IPS-18a (cell line): ENCODE results near the gene KDM6B.

ENCODE experiments used
- H3K27ac ChIP-seq: one replicate; pipeline ENCODE4 v1.5.1; 2013; ENCODE audit warnings: low read length
- H3K27me3 ChIP-seq: one replicate; pipeline ENCODE4 v1.6.1; 2013; ENCODE audit warnings: mild to moderate bottlenecking, low read length; ENCODE audit not compliant: control insufficient read depth, insufficient read depth
- H3K36me3 ChIP-seq: one replicate; pipeline ENCODE4 v1.6.1; 2013; ENCODE audit warnings: low read depth, low read length; ENCODE audit not compliant: control insufficient read depth
- H3K4me1 ChIP-seq: one replicate; pipeline ENCODE4 v1.6.1; 2013; ENCODE audit warnings: low read depth, low read length; ENCODE audit not compliant: control insufficient read depth
- H3K4me3 ChIP-seq: one replicate; pipeline ENCODE4 v1.5.1; 2013; ENCODE audit warnings: low read length
- H3K9ac ChIP-seq: one replicate; pipeline ENCODE4 v1.6.1; 2013; ENCODE audit warnings: mild to moderate bottlenecking, low read length, moderate library complexity
- H3K9me3 ChIP-seq: one replicate; pipeline ENCODE4 v1.6.1; 2013; ENCODE audit warnings: low read depth, low read length; ENCODE audit not compliant: control insufficient read depth

KDM6B gene

GRCh38 chr17:7878234-7878633, 44.2 kb downstream of the KDM6B start:
- Histone ChIP-seq H3K36me3 (peaks cover 4% of the 10 kb centered on the region), H3K9ac (no peak overlapping the region)

DNA sequence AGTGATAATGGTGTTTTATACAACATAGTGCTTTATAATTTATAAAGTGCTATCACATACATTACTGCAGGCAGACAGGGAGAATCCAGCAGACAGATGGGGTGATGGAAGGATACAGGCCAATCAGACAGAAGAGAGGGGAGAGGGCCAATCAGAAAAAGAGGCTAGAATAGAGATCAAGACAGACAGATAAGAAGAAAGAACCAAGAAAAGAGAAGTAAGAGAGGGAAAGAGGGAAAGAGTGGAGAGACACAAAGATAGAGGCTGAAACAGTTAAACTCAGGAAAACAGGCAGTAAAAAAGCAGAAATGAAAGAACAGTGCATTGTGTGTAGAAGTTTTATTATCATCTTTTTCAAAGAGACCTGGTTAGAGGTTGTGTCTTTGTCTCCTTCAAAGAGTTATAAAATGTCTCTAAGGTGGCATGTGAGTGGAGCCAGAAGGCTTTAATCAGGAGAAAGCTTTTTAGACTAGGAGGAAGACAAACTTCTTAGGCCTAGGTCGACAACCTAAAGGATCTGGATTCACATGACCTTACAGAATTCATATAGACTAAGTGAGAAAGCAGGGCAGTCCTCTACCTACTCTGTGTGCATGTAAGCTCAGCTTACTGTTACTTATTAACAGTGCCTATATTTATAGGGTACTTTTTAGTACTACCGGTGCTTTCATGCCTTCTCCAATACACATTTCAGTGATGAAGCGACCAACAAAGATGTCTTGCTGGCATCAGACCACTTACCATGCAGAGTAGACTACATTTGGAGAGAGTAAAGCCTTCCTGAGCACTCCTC, 46.3 kb downstream of the KDM6B start:
- H3K36me3 ChIP-seq, result peaks cover 4% of the 10 kb centered on the region
- no peaks in the 10 kb centered on the region for H3K27me3 ChIP-seq
- peaks cover 7% of the 10 kb centered on the region for H3K4me1 ChIP-seq
- H3K9me3 ChIP-seq, result no peaks in the 10 kb centered on the region
- H3K4me3 ChIP-seq, result no peak overlapping the region
- H3K27ac ChIP-seq, result no peak overlapping the region
- H3K9ac ChIP-seq, result no peak overlapping the region

More at GRCh38 chr17:7878234-7878633, 44.2 kb downstream of the KDM6B start:
- Histone ChIP-seq H3K27ac (no peak overlapping the region), H3K27me3 (no peaks in the 10 kb centered on the region), H3K4me3 (no peak overlapping the region), H3K4me1 (no peaks in the 10 kb centered on the region), H3K9me3 (no peaks in the 10 kb centered on the region)

DNA sequence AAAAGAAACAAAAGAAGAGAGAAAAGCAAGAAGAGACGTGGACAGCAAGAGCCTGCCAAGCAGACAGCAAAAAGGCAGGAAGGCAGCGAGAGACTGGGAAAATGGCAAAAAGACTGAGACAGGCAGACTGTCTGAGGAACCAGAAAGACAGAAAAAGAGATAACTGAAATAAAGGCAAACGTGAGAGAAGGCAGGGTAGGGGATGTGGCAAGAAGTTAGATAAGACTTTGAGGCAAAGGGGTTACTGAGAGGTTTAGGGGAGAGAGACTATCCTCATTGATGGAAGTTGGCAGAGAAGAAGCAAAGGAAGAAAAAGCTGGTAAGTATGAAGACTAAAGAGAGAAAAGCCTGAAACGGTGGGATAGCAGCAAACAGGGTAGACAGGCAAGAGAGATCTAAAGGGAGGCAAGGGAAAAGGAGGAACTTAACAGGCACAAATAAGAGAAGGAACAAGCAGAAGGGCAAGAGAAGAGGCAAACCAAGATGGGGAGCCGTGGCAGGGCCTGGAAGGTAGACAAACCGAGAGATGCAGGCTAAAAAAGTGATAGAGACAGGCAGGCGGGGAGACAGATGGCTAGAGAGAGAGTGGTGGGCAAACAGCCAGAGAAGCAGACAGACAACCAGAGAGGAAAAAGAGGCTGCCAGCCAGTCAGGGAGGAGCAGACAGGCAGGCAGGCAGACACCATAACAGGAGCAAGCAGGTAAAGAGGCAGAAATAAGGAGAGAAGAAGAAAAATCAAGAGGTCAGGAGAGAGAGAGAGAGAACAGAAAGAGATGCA, 47.4 kb downstream of the KDM6B start:
- Histone ChIP-seq H3K27me3 (peaks cover 11% of the 10 kb centered on the region), H3K36me3 (peaks cover 4% of the 10 kb centered on the region), H3K4me1 (peaks cover 7% of the 10 kb centered on the region), H3K4me3 (no peak overlapping the region), H3K27ac (no peak overlapping the region), H3K9me3 (no peaks in the 10 kb centered on the region), H3K9ac (no peak overlapping the region)

- Histone ChIP-seq H3K27ac (no peak overlapping the region), H3K9me3 (no peaks in the 10 kb centered on the region), H3K9ac (no peak overlapping the region), H3K27me3 (peaks cover 17% of the 10 kb centered on the region), H3K4me3 (no peak overlapping the region), H3K4me1 (peaks cover 11% of the 10 kb centered on the region), H3K36me3 (peaks cover 4% of the 10 kb centered on the region)
Observed at GRCh38 chr17:7882068-7882467, 48.1 kb downstream of the KDM6B start.

DNA sequence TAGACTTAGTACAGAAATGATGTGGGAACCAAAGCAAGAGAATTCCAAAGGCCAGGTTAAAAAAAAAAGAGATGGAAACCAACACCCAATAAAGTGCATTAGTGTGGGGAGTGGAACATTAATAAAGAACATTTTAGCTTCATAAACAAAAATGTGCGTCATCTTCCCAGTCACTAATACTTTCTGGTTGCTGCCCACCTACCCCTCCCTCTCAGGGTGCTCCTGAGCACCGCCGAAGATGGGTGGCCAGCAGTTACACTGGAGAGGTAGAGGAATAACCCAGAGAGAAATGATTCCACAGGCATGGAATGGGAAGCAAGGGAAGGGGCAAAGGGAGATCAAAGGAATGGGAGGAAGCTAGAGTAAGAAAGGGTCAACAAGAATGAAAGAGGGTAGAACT, 48.6 kb downstream of the KDM6B start:
- Histone ChIP-seq H3K36me3 (peaks cover 4% of the 10 kb centered on the region), H3K9ac (no peak overlapping the region), H3K27ac (no peak overlapping the region), H3K4me3 (no peak overlapping the region), H3K4me1 (peaks cover 12% of the 10 kb centered on the region), H3K27me3 (peaks cover 18% of the 10 kb centered on the region), H3K9me3 (no peaks in the 10 kb centered on the region)
